SU-DHL-6 (cell line): ENCODE measurements around the gene BUB3.

Experiments used
- H2AFZ ChIP-seq: fragments of 200-600 bp; sonication (generic); 2 replicates; pipeline ENCODE4 v1.6.1; 2014; ENCODE audit warnings: low read depth, mild to moderate bottlenecking, moderate library complexity, mixed read lengths, antibody characterized with exemption, low read length; ENCODE audit not compliant: severe bottlenecking
- H3F3A ChIP-seq: fragments of 200-600 bp; shearing (Covaris generic); 2 replicates; pipeline ENCODE4 v1.6.0; 2016; ENCODE audit warnings: antibody characterized with exemption, mild to moderate bottlenecking; ENCODE audit not compliant: insufficient read depth
- H3K27ac ChIP-seq: fragments of 200-600 bp; sonication (generic); 2 replicates; pipeline ENCODE4 v1.5.1; 2016; ENCODE audit warnings: low read depth, mild to moderate bottlenecking, low read length, moderate library complexity, mixed read lengths
- H3K27me3 ChIP-seq: fragments of 200-600 bp; sonication (generic), shearing (Covaris generic); 2 replicates; pipeline ENCODE4 v1.6.0; 2014; ENCODE audit warnings: mild to moderate bottlenecking, low read length
- H3K36me3 ChIP-seq: fragments of 200-600 bp; sonication (generic); 2 replicates; pipeline ENCODE4 v1.6.1; 2014; ENCODE audit warnings: mild to moderate bottlenecking, low read length, mixed read lengths
- H3K4me2 ChIP-seq: fragments of 300-600, 200-600 bp; shearing (Covaris generic), sonication (generic); 2 replicates; pipeline ENCODE4 v1.6.0; 2014; ENCODE audit warnings: low read length, low read depth, mild to moderate bottlenecking; ENCODE audit not compliant: poor library complexity, severe bottlenecking
- H3K4me3 ChIP-seq: fragments of 200-600 bp; sonication (generic); 2 replicates; pipeline ENCODE4 v1.5.1; 2014; ENCODE audit warnings: antibody characterized with exemption, low read length, mild to moderate bottlenecking, mixed read lengths; ENCODE audit not compliant: insufficient read depth, poor library complexity, severe bottlenecking
- H3K79me2 ChIP-seq: fragments of 200-600 bp; sonication (generic); 2 replicates; pipeline ENCODE4 v1.6.1; 2014; ENCODE audit warnings: mild to moderate bottlenecking, low read length, moderate library complexity; ENCODE audit not compliant: insufficient read depth
- H3K9ac ChIP-seq: fragments of 200-600 bp; sonication (generic); 2 replicates; pipeline ENCODE4 v1.7.0; 2014; ENCODE audit warnings: mild to moderate bottlenecking, low read length
- H3K9me2 ChIP-seq: fragments of 200-600 bp; sonication (generic); replicated peaks from 2 replicates; pipeline ENCODE4 v1.6.1; 2014; ENCODE audit warnings: low read length; ENCODE audit not compliant: insufficient read depth
- H3K9me3 ChIP-seq: fragments of 200-600 bp; sonication (generic); 2 replicates; pipeline ENCODE4 v1.6.1; 2014; ENCODE audit warnings: low read length, mixed read lengths; ENCODE audit not compliant: insufficient read depth
- H4K20me1 ChIP-seq: fragments of 200-600 bp; sonication (generic); 2 replicates; pipeline ENCODE4 v1.6.1; 2014; ENCODE audit warnings: low read depth, mild to moderate bottlenecking, antibody characterized with exemption, low read length, moderate library complexity, mixed read lengths
- EZH2phosphoT487 ChIP-seq: fragments of 200-600 bp; sonication (generic), shearing (Covaris generic); conservative IDR thresholded peaks from 2 replicates; pipeline ENCODE4 v1.6.1; 2018; ENCODE audit warnings: mild to moderate bottlenecking, antibody characterized with exemption, low read length, moderate library complexity, mixed read lengths
- TF ChIP-seq, protein P1 (sequence below): fragments of 200-600 bp; sonication (generic); IDR thresholded peaks from one replicate; pipeline ENCODE4 v1.5.1; 2017; ENCODE audit warnings: antibody characterized with exemption, mild to moderate bottlenecking, low read length, moderate library complexity; ENCODE audit not compliant: insufficient read depth, poor library complexity, severe bottlenecking

The BUB3 gene

DNA sequence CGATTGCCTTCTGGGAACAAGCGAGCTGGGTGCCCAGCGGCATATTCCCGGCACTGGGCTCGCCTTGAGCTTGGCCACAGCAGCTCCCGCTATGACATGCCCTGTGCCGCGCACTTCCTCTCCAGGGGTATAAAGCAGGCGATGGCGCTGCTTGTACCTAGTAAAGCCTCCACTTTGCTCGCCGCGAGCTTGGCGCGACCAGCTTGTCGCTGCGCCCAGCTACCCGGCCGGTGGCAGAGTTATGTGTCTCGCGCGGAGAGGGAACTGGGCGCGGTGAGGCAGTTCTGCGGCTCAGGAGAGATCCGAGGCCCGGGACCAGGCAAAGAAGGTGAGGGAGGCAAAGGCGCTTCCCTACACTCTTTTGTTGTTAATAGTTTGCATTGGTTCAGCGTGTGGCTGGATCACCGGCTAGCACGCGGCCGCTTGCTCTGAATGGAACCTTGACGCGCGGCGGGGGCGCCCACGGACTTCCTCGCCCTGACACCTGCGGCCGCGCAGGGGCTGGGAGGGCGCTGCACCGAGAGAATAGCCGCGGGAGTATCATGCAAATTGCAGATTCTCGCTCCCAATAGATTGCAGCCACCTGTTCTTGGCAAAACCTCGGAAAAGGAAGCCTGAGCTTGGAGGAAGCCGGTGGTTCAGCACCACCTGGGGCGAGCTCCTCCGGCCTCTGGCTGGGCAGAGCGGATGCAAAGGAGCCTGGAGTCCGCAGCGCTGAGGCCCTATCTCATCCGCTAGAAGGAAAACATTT, 3.0 kb upstream of the BUB3 start:
- peaks cover 19% of the 10 kb centered on the region for H3K79me2 ChIP-seq
- H3K9ac ChIP-seq, result no peak overlapping the region
- H4K20me1 ChIP-seq, result peaks cover 12% of the 10 kb centered on the region
- H3K9me2 ChIP-seq, result no peaks in the 10 kb centered on the region
- no peak overlapping the region for H2AFZ ChIP-seq
- no peaks in the 10 kb centered on the region for H3K9me3 ChIP-seq
- TF ChIP-seq, protein P1, sequence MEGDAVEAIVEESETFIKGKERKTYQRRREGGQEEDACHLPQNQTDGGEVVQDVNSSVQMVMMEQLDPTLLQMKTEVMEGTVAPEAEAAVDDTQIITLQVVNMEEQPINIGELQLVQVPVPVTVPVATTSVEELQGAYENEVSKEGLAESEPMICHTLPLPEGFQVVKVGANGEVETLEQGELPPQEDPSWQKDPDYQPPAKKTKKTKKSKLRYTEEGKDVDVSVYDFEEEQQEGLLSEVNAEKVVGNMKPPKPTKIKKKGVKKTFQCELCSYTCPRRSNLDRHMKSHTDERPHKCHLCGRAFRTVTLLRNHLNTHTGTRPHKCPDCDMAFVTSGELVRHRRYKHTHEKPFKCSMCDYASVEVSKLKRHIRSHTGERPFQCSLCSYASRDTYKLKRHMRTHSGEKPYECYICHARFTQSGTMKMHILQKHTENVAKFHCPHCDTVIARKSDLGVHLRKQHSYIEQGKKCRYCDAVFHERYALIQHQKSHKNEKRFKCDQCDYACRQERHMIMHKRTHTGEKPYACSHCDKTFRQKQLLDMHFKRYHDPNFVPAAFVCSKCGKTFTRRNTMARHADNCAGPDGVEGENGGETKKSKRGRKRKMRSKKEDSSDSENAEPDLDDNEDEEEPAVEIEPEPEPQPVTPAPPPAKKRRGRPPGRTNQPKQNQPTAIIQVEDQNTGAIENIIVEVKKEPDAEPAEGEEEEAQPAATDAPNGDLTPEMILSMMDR, result no peak
- TF ChIP-seq EZH2phosphoT487, result no peak
- H3K27ac ChIP-seq, result no peak overlapping the region
- H3K27me3 ChIP-seq, result no peaks in the 10 kb centered on the region
- no peak overlapping the region for H3K4me2 ChIP-seq
- no peaks in the 10 kb centered on the region for H3F3A ChIP-seq
- no peak overlapping the region for H3K4me3 ChIP-seq
- peaks cover 10% of the 10 kb centered on the region for H3K36me3 ChIP-seq

DNA sequence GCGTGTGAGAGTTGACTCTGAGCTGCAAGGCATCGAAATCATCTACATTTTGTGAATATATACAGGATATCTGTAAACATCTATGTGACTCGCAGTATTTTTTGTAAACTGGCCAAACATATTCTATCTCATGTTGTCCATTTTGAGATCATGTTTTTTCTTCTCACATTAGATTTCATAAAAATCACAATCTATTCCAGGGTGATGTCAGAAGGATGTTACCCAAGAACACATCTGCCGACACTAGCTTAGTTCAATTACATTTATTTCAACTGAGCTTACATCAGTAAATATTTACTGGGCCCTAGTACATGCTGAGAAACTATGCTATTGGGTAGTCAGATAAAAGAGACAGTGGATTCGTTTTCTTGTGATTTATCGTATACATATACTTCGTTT, 2.5 kb upstream of the BUB3 start:
- H3K9me3 ChIP-seq, result no peaks in the 10 kb centered on the region
- no peak overlapping the region for H3K4me3 ChIP-seq
- TF ChIP-seq, protein P1, result no peak
- TF ChIP-seq EZH2phosphoT487, result no peak
- no peaks in the 10 kb centered on the region for H3K9me2 ChIP-seq
- H3K27me3 ChIP-seq, result no peaks in the 10 kb centered on the region
- no peak overlapping the region for H3K9ac ChIP-seq
- peaks cover 18% of the 10 kb centered on the region for H4K20me1 ChIP-seq
- no peak overlapping the region for H3K4me2 ChIP-seq
- no peak overlapping the region for H3K27ac ChIP-seq
- H3F3A ChIP-seq, result no peaks in the 10 kb centered on the region
- no peak overlapping the region for H2AFZ ChIP-seq
- peaks cover 25% of the 10 kb centered on the region for H3K79me2 ChIP-seq
- peaks cover 15% of the 10 kb centered on the region for H3K36me3 ChIP-seq

DNA sequence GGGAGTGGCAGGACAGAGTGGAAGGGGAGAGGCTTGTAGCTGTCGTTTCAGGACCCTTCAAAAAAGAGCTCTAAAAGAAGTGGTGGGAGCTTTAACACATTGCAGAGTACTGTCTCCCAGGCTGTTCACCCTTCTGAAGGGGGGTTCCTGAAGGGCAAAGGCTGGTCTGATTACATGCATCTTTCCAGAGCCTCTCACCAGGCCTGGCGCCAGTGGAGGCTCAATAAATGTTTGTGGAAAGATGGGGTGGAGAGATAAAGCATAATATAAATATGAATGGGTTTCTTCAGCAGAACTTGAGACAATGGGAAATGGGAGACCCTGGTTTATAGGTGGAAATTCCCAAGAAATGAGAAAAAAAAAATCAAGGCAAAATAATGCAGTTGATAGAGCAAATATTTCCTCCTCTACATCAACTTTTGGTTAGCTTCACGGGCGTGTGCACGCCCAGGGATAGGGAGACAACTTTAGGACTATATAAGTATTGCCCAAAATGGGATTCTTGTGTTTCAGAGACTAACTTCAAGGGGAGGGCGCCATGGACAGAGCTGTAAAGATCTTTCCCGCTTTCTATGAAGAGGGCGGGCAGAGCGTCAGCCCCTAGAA, 613 bp upstream of the BUB3 start:
- H3K4me3 ChIP-seq, result no peak overlapping the region
- H3K9me3 ChIP-seq, result no peaks in the 10 kb centered on the region
- H3K27ac ChIP-seq, result no peak overlapping the region
- H3K9ac ChIP-seq, result no peak overlapping the region
- H2AFZ ChIP-seq, result peak overlapping the region; percentile 87
- H3F3A ChIP-seq, result no peaks in the 10 kb centered on the region
- H3K9me2 ChIP-seq, result no peaks in the 10 kb centered on the region
- H3K79me2 ChIP-seq, result peaks cover 44% of the 10 kb centered on the region
- peaks cover 33% of the 10 kb centered on the region for H3K36me3 ChIP-seq
- TF ChIP-seq, protein P1, result no peak
- no peak for TF ChIP-seq EZH2phosphoT487
- H3K4me2 ChIP-seq, result peak overlapping the region; percentile 24
- no peaks in the 10 kb centered on the region for H3K27me3 ChIP-seq
- peaks cover 36% of the 10 kb centered on the region for H4K20me1 ChIP-seq
